ENCODE data around the gene TRIM54.

- TF ChIP-seq CTCF (IDR thresholded peaks at IDR 0.05) (no peak), POLR2AphosphoS5 (IDR thresholded peaks at IDR 0.05; ENCODE audit: insufficient read depth in 1 of 2, low read depth in 1 of 2) (no peak)
Measured at GRCh38 chr2:27305516-27305915, 23.3 kb downstream of the TRIM54 start.

All from vagina (tissue), 2 donors.